Measurements from ENCODE around the gene LMF2.

LMF2 gene

GRCh38 chr22:50486561-50487289 is 20.8 kb downstream of the LMF2 start, which contains the start of gene MIOX:
Gene MIOX, plus strand, starts transcription at chr22:50486859. Its CDS starts 39 bp downstream, at chr22:50486898.
- TF ChIP-seq, protein P1, sequence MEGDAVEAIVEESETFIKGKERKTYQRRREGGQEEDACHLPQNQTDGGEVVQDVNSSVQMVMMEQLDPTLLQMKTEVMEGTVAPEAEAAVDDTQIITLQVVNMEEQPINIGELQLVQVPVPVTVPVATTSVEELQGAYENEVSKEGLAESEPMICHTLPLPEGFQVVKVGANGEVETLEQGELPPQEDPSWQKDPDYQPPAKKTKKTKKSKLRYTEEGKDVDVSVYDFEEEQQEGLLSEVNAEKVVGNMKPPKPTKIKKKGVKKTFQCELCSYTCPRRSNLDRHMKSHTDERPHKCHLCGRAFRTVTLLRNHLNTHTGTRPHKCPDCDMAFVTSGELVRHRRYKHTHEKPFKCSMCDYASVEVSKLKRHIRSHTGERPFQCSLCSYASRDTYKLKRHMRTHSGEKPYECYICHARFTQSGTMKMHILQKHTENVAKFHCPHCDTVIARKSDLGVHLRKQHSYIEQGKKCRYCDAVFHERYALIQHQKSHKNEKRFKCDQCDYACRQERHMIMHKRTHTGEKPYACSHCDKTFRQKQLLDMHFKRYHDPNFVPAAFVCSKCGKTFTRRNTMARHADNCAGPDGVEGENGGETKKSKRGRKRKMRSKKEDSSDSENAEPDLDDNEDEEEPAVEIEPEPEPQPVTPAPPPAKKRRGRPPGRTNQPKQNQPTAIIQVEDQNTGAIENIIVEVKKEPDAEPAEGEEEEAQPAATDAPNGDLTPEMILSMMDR (IDR thresholded peaks at IDR 0.05; ENCODE audit: control insufficient read depth, insufficient read depth, low read depth, low read length, missing control alignments) = no peak
- no peak within 1 kb of the TSS for H3K4me3 ChIP-seq (ENCODE audit: control insufficient read depth, low read depth, low read length)
- no peak for DNase-seq (ENCODE audit: low read depth)

DNA sequence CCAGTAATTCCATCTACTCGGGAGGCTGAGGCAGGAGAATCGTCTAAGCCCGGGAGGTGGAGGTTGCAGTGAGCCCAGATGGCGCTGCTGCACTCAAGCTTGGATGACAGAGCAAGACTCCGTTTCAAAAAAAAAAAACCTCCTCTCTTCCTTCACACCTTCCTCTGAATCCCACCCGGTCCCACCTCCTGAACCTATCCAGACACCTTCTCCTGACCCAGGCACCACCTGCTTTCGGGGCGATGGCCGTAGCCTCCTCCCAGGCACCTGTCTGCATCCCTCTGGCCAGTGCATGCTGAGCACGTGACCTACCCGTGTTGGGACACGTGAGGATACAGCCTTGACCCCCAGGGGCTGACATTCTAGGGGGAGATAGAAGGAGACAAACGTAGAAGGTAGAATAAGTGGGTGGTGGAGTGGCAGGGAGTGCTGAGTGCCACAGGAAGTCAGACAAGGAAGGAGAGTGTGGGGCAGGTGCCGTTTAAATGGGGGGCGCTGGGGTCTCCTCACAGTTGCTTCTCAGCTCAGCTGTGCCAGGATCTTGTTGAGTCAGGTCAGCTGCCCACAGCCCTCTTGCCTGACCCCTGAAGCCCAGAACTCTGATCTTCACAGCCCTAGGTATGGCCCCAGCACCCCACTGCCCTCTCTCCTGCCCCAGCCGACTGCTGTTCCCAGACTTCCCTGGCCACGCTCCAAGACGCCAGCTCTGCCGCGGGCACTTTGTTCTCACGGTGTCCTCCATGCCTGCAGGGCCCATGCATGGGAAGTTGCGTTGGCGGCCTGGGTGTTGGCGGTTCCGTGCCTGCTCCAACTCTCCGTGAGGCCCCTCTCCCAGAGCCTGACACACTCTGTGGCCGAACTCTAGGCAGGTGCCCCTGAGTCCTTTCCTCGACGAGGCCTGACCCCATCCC is 22.0 kb downstream of the LMF2 start:
- no peak for DNase-seq (ENCODE audit: low read depth)

DNA sequence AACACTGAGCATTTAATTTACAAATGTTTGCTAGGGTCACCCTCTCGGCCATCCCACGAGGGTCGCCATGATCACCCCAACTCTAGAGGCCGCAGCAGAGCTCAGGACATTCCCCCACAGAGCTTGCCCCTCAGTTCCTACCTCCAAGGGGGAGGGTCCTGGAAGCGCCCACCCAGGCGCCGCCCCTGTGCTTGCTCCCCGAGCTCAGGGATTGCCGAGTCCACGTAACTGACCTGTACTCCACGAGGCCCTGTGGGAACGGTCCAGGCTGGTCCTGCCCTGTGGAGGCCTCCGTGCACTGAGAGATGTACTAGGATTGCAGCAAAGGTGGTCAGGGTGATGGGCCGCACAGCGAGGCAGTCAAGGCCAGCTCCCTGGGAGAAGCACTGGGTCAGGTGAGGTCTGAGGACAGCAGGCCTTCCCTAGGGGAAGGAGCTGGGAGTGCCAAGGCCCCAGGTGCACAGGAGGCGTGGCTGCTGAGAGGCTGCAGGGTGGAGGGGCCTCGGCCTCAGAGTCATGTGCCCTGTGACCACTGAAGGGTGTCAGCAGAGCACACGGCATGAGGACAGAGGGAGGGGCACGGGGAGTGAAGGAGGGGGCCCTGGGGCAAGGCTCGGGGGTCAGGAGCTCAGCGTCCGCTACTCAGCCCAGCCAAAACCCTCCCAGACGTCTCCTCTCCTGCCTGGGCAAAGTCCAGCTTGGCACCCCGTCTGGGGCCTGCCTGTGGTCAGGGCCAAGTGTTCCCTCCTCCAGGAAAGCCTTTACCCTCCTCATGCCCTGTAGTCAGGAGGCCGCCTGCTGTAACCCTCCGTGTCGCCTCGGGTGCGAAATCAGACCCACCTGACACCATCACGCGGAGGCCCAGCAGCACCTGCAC is 23.3 kb downstream of the LMF2 start:
- no peak overlapping the region for H3K4me3 ChIP-seq (ENCODE audit: control insufficient read depth, low read depth, low read length)
- TF ChIP-seq, protein P1 (IDR thresholded peaks at IDR 0.05; ENCODE audit: control insufficient read depth, insufficient read depth, low read depth, low read length, missing control alignments) = no peak
- DNase-seq (ENCODE audit: low read depth) = no peak

More for the DNA sequence above, 22.0 kb downstream of the LMF2 start:
- no peak overlapping the region for H3K4me3 ChIP-seq (ENCODE audit: control insufficient read depth, low read depth, low read length)
- TF ChIP-seq, protein P1 (IDR thresholded peaks at IDR 0.05; ENCODE audit: control insufficient read depth, insufficient read depth, low read depth, low read length, missing control alignments) = no peak

DNA sequence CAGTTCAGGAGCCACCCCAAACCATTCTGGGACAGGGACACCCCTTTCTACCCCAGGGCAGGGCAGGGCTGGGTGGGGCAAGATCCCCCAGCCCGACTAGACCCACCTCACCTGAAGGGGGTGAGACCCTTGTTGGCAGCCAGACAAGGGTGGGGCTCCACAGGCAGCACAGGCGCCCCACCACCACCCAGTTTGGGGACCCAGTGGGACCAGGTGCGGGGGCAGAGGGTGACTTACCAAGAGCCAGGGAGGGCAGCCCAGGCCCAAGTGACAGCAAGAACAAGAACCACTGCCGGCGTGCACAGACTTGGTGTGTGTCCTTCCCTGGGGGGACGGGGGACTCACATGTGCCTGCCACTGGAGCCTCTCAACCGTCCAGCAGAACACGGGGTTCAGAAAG is 23.9 kb downstream of the LMF2 start:
- TF ChIP-seq, protein P1 (IDR thresholded peaks at IDR 0.05; ENCODE audit: control insufficient read depth, insufficient read depth, low read depth, low read length, missing control alignments) = no peak
- DNase-seq (ENCODE audit: low read depth) = no peak
- no peak overlapping the region; the same call in 1 of the 2 replicates for H3K4me3 ChIP-seq (ENCODE audit: control insufficient read depth, low read depth, low read length)

DNA sequence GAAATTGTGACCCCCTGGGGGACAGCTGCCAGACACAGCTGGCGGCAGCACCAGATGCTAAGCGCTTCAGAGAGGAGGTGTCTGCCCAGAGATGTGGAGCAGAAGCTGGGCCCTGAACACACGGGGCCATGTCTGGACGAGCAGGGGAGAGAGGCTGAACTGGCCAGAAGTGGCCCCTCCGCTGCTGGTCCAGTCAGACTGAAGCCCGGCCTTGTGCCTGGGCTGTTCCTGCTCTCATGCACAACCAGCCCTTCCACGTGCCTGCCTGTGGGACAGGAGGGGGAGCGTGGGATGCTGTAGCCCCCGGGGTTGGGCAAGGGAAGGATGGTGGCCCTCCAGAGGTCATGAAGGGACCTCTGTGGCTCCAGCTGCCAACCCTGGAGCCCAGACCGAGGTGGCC is 24.4 kb downstream of the LMF2 start:
- no peak for DNase-seq (ENCODE audit: low read depth)
- peak overlapping the region; percentile 60 for H3K4me3 ChIP-seq (ENCODE audit: control insufficient read depth, low read depth, low read length)
- TF ChIP-seq, protein P1 (IDR thresholded peaks at IDR 0.05; ENCODE audit: control insufficient read depth, insufficient read depth, low read depth, low read length, missing control alignments) = no peak
